ENCODE data around the gene LMAN1L. TPM values are rescaled to one million over a fixed set of nuclear protein-coding genes. Genes with fewer than 3 reads are reported as not detected.

LMAN1L gene
- total RNA-seq, 6 donors from 2014 or later = 1.0 TPM; not detected in 5

DNA sequence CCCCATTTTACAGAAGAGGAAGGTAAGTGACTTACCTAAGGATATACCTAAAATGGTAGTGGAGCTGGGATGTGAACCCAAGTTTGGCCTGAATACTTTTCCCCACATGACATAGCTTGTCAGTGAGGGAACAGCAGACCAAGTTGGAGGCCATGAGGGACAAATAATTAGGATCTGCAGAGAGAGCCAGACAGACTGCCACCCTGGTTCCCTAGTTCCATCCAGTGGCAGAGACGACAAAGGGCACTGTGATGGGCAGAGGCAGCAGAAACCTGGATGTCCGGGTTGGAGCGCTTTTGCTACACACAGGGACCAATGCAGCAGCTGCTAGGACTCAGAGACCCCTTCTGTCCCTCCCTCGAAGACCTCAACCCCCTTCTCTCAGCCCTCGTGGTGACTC, 15.0 kb downstream of the LMAN1L start:
- 58 to 63% methylated on average over 5 of the region's 5 CpGs for WGBS, 2 donors
- ATAC-seq (ENCODE audit: low FRiP score in 2 of 2) (no peak), DNase-seq (no peak)
- H3K4me3 ChIP-seq = no peak overlapping the region
- no peaks in the 10 kb centered on the region for H3K9me3 ChIP-seq
- H3K27ac ChIP-seq = no peak overlapping the region
- peaks cover 0 to 7% (median 3%) of the 10 kb centered on the region in 4 donors for H3K4me1 ChIP-seq
- H3K27me3 ChIP-seq = peaks cover 0 to 17% (median 5%) of the 10 kb centered on the region in 4 donors
- TF ChIP-seq POLR2A (IDR thresholded peaks at IDR 0.05) (no peak), EP300 (IDR thresholded peaks at IDR 0.05) (no peak), POLR2AphosphoS5 (IDR thresholded peaks at IDR 0.05) (no peak)
- TF ChIP-seq, protein P1, sequence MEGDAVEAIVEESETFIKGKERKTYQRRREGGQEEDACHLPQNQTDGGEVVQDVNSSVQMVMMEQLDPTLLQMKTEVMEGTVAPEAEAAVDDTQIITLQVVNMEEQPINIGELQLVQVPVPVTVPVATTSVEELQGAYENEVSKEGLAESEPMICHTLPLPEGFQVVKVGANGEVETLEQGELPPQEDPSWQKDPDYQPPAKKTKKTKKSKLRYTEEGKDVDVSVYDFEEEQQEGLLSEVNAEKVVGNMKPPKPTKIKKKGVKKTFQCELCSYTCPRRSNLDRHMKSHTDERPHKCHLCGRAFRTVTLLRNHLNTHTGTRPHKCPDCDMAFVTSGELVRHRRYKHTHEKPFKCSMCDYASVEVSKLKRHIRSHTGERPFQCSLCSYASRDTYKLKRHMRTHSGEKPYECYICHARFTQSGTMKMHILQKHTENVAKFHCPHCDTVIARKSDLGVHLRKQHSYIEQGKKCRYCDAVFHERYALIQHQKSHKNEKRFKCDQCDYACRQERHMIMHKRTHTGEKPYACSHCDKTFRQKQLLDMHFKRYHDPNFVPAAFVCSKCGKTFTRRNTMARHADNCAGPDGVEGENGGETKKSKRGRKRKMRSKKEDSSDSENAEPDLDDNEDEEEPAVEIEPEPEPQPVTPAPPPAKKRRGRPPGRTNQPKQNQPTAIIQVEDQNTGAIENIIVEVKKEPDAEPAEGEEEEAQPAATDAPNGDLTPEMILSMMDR (IDR thresholded peaks at IDR 0.05) = no peak
- no peaks in the 10 kb centered on the region for H3K36me3 ChIP-seq

DNA sequence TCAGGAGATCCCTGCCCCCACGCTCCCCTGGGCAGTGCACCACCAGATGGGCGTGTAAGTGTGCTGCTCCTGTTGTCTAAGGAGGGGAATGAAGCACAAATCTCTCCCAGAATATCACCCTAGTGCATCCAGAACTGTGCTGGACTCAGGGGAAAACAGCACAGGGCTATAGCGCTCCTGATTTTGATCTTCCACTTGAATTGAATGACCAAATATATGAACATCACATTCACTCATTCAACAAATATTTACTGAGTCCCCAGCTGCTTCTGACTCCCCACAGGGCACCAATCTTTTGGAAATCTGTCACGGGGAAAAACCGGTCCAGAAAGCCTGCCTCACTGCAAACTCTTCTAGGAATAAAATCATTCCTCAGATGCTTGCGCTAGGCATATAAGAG, 16.2 kb downstream of the LMAN1L start:
- H3K36me3 ChIP-seq = no peaks in the 10 kb centered on the region
- no peaks in the 10 kb centered on the region for H3K9me3 ChIP-seq
- TF ChIP-seq POLR2A (IDR thresholded peaks at IDR 0.05) (no peak), EP300 (IDR thresholded peaks at IDR 0.05) (no peak), POLR2AphosphoS5 (IDR thresholded peaks at IDR 0.05) (no peak)
- TF ChIP-seq, protein P1 (IDR thresholded peaks at IDR 0.05) = no peak
- peaks cover 0 to 17% (median 5%) of the 10 kb centered on the region in 4 donors for H3K27me3 ChIP-seq
- peaks cover 0 to 7% (median 3%) of the 10 kb centered on the region in 4 donors for H3K4me1 ChIP-seq
- no peak overlapping the region for H3K27ac ChIP-seq
- no peak overlapping the region for H3K4me3 ChIP-seq
- WGBS, 2 donors = 68 to 70% methylated on average over 6 of the region's 6 CpGs
- ATAC-seq (ENCODE audit: low FRiP score in 2 of 2) (no peak), DNase-seq (no peak)

DNA sequence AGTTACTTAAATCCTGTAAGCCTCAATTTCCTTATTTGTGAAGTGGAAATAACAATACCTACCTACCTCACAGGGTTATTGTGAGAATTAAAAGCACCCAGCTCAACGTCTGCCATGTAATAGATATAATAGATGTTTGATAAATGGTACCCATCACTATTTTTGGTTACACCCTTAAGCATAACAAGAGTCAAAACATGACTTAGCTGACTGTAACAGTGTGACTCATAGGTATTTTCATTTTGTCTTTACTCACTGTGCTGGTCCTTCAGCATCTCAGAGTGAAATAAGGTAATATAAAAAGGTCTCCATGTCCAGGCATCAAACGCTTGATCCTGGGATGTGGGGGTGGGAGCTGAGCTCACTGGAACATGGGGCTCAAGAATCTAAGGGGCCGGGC, 16.9 kb downstream of the LMAN1L start:
- peaks cover 0 to 7% (median 3%) of the 10 kb centered on the region in 4 donors for H3K4me1 ChIP-seq
- DNase-seq (no peak), ATAC-seq (ENCODE audit: low FRiP score in 2 of 2) (no peak)
- H3K36me3 ChIP-seq = no peaks in the 10 kb centered on the region
- no peak overlapping the region for H3K27ac ChIP-seq
- WGBS, 2 donors = 70 to 78% methylated on average over 3 of the region's 3 CpGs
- H3K9me3 ChIP-seq = no peaks in the 10 kb centered on the region
- H3K27me3 ChIP-seq = peaks cover 0 to 17% (median 5%) of the 10 kb centered on the region in 4 donors
- H3K4me3 ChIP-seq = no peak overlapping the region
- TF ChIP-seq POLR2AphosphoS5 (IDR thresholded peaks at IDR 0.05) (no peak), EP300 (IDR thresholded peaks at IDR 0.05) (no peak), POLR2A (IDR thresholded peaks at IDR 0.05) (no peak)
- TF ChIP-seq, protein P1 (IDR thresholded peaks at IDR 0.05) = no peak

DNA sequence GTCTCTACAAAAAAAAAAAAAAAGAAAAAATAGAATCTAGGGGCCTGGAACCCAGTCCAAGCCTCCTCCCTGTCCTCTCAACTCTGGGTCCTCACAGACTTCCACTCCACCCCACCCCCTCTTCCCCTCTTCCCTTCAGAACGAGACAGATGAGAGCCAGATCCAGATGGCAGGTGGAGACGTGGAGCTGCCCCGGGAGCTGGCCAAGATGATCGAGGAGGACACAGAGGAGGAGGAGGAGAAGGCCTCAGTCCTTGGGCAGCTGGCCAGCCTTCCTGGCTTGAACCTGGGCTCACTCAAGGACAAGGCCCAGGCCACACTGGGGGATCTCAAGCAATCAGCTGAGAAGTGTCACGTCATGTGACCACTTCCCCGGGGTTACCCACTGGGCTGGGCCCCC, 17.4 kb downstream of the LMAN1L start:
- Histone ChIP-seq H3K27me3 (peaks cover 0 to 17% (median 5%) of the 10 kb centered on the region in 4 donors), H3K4me3 (no peak overlapping the region), H3K27ac (no peak overlapping the region), H3K4me1 (peaks cover 0 to 7% (median 3%) of the 10 kb centered on the region in 4 donors), H3K36me3 (no peaks in the 10 kb centered on the region), H3K9me3 (no peaks in the 10 kb centered on the region)
- TF ChIP-seq, protein P1 (IDR thresholded peaks at IDR 0.05) = no peak
- TF ChIP-seq EP300 (IDR thresholded peaks at IDR 0.05) = no peak
- TF ChIP-seq POLR2AphosphoS5 (IDR thresholded peaks at IDR 0.05) = no peak
- TF ChIP-seq POLR2A (IDR thresholded peaks at IDR 0.05) = no peak
- 58 to 62% methylated on average over 6 of the region's 6 CpGs for WGBS, 2 donors
- DNase-seq (no peak), ATAC-seq (ENCODE audit: low FRiP score in 2 of 2) (no peak)

DNA sequence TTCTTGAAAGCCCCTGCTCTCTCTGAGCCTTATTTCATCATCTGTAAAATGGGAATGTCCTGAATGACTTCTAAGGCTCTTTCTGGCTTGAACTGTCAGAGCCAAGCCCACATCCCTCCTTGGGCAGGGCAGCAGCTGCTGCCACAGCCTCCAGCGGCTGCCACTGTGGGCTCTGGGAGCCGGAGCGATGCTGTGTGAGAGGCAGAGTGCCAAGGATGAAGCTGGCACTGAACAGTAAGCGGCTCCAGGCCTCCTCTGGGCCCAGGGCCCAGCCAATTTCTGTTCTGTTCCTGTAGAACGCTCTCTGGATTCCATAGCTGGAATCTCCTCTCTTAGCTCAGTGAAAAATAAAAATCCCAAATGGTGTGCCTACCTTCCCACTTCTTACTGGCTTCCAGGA, 18.2 kb downstream of the LMAN1L start:
- H3K9me3 ChIP-seq = no peaks in the 10 kb centered on the region
- no peak overlapping the region for H3K27ac ChIP-seq
- no peak for TF ChIP-seq EP300 (IDR thresholded peaks at IDR 0.05)
- TF ChIP-seq POLR2A (IDR thresholded peaks at IDR 0.05) = no peak
- TF ChIP-seq, protein P1 (IDR thresholded peaks at IDR 0.05) = no peak
- no peak for TF ChIP-seq POLR2AphosphoS5 (IDR thresholded peaks at IDR 0.05)
- WGBS, 2 donors = 91 to 93% methylated on average over 3 to 5 of the region's 5 CpGs
- peaks cover 0 to 17% (median 5%) of the 10 kb centered on the region in 4 donors for H3K27me3 ChIP-seq
- peaks cover 0 to 6% (median 3%) of the 10 kb centered on the region in 4 donors for H3K36me3 ChIP-seq
- no peak for ATAC-seq (ENCODE audit: low FRiP score in 2 of 2)
- no peak overlapping the region for H3K4me3 ChIP-seq
- H3K4me1 ChIP-seq = peaks cover 0 to 7% (median 3%) of the 10 kb centered on the region in 4 donors
- no peak for DNase-seq

All from upper lobe of left lung (tissue), 6 donors.